Epidermal melanocyte (primary cell): ENCODE results near the gene CORO7.

Experiments used
- DNase-seq: peaks from one replicate; pipeline ENCODE4 v3.0.0; 2011; ENCODE audit warnings: low spot score; ENCODE audit not compliant: insufficient read length

CORO7 gene

GRCh38 chr16:4385066-4385788 lies 31.2 kb downstream of the CORO7 start:
- DNase-seq = no peak

GRCh38 chr16:4384509-4384942 lies 31.9 kb downstream of the CORO7 start:
- peak; percentile 79 for DNase-seq

DNA sequence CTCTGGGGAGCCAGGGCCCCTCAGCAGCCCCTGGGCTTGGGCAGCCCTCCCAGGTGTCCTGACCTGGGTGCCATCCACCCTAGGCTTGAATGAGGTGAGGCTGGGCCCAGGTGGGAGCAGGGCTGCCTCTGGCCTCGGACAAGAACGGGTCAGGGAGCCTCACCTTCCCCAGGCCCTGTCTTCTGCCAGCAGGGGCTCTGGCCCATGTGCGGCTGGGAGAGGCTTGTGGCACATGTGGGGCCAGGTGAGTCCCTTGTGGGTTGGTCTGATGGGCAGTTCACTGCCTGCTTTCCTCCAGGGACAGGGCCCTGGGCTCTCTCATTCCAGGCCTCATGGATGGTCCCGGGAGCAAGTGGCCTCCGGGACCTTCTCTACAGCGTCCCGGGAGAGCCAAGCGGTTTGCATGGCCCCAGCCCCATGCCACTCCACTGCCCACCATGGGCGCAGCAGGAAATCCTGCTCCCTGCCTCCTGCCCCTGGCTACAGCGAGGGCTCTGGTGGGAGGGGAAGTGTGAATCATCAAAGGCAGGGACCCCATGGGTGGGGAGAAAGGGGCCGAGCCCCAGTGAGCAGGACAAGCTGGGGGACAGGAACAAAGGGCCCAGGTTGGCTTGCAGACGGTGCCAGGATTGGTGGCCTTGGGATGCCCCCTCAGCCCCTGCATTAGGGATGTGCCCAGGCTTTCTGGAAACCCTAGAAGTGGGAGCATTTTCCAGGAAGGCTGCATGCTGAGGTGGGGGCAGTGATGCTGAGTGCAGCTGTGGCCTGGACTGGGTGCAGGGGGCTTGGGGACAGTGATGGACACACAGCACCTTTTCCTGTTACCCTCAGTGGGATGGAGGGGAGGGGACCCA lies 32.6 kb downstream of the CORO7 start:
- DNase-seq = no peak

DNA sequence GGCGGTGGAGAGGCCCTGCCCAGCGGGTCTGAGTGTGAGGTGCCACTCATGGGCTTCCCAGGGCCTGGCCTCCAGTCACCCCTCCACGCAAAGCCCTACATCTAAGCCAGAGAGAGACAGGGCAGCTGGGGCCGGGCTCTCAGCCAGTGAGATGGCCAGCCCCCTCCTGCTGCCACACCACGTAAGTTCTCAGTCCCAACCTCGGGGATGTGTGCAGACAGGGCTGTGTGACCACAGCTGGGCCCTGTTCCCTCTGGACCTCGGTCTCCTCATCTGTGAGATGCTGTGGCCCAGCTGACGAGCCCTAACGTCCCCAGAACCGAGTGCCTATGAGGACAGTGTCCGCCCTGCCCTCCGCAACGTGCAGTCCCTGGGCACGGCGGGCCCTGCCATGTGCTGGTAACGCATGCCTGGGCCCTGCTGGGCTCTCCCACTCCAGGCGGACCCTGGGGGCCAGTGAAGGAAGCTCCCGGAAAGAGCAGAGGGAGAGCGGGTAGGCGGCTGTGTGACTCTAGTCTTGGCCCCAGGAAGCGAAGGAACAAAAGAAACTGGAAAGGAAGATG lies 33.5 kb downstream of the CORO7 start:
- no peak for DNase-seq

DNA sequence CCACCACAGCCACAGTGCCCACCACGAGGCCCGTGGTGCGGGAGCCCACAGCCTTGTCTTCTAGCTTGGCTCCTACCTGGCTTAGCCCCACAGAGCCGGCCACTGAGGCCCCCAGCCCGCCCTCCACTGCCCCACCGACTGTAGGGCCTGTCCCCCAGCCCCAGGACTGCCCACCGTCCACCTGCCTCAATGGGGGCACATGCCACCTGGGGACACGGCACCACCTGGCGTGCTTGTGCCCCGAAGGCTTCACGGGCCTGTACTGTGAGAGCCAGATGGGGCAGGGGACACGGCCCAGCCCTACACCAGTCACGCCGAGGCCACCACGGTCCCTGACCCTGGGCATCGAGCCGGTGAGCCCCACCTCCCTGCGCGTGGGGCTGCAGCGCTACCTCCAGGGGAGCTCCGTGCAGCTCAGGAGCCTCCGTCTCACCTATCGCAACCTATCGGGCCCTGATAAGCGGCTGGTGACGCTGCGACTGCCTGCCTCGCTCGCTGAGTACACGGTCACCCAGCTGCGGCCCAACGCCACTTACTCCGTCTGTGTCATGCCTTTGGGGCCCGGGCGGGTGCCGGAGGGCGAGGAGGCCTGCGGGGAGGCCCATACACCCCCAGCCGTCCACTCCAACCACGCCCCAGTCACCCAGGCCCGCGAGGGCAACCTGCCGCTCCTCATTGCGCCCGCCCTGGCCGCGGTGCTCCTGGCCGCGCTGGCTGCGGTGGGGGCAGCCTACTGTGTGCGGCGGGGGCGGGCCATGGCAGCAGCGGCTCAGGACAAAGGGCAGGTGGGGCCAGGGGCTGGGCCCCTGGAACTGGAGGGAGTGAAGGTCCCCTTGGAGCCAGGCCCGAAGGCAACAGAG lies 34.2 kb downstream of the CORO7 start:
- DNase-seq = no peak

GRCh38 chr16:4381072-4381934 lies 35.1 kb downstream of the CORO7 start:
- DNase-seq = no peak

GRCh38 chr16:4380119-4381063 lies 36.0 kb downstream of the CORO7 start:
- no peak for DNase-seq

- DNase-seq = no peak
Observed at GRCh38 chr16:4378999-4379690, 37.3 kb downstream of the CORO7 start.

GRCh38 chr16:4378161-4378666 lies 38.2 kb downstream of the CORO7 start:
- no peak for DNase-seq

GRCh38 chr16:4377573-4378154 lies 38.7 kb downstream of the CORO7 start:
- DNase-seq = peak; percentile 11

GRCh38 chr16:4376893-4377572 lies 39.4 kb downstream of the CORO7 start:
- peak; percentile 9 for DNase-seq

- DNase-seq = peak; percentile 22
Observed at GRCh38 chr16:4376126-4376892, 40.1 kb downstream of the CORO7 start.

GRCh38 chr16:4375717-4376116 lies 40.7 kb downstream of the CORO7 start:
- DNase-seq = no peak

DNA sequence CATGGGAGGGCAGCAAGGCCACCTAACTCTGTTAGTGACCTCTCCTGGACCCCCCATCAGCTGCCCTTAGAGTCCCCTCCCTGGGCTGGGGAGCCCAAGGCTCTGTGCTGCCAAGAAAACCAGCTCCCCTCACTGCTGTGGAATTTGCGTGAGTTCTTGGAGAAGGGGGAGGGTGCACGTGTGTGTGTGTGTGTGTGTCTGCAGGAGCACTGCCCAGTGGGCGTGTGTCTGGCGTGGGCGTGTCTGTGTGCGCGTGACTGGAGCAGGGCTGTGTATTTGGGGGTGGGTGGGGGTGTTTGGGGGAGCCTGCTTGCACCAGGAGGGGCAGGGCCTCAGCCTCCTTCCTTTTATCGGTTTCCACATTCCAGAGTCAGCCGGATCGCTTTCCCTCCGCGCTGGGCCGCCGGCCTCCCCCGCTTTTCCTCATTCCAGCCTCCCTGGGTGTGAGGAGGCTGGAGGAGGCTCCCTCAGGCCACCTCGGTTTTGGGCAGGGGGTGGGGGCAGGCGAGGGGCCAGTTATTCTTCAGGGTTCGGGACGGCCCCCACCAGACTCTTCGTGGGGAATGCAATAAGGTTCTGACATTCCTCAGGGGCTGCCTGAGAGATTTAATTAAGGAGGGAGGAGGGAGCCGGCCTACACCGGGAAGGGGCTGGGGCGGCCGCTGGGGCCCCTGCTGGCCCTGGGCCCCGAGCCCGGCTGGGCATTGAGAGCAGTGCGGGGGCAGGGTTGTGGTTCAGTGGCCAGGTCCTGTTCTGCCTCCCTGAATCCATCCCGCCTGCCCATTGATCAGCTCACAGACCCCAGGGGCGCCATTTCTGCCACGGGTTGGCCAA lies 42.3 kb downstream of the CORO7 start:
- peak; percentile 76 for DNase-seq

GRCh38 chr16:4373356-4373908 lies 43.0 kb downstream of the CORO7 start:
- DNase-seq = no peak
